Measurements from ENCODE around the gene RILPL2. TPM values are rescaled to one million over a fixed set of nuclear protein-coding genes. Genes with fewer than 3 reads are reported as not detected.
A peak's percentile ranks its signal among the peaks of the same experiment; 100 is the strongest.

The RILPL2 gene
- total and polyA plus RNA-seq, 9 of the 15 experiments (the other 6 are each of a cell fraction or from before 2014, with no cell fraction given) = 0.61 to 5.8 (median 4.3) TPM

DNA sequence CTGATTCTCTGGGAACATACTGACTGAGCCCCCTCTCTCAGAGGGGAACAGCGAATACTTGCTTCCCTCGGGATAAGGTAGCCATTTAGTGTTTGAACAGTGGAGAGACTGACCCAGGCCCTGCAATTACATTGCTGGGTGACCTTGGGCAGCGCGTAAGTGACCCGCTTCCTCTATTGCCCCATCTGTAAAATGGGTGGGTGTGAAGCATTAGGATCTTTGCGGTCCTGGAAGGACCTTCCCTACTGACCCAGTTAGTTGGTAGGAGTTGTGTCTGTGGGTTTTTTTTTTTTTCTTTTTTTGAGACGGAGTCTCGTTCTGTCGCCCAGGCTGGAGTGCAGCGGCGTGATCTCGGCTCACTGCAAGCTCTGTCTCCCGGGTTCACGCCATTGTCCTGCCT is 53.8 kb downstream of the RILPL2 start (continued):
- TF ChIP-seq, protein P1, sequence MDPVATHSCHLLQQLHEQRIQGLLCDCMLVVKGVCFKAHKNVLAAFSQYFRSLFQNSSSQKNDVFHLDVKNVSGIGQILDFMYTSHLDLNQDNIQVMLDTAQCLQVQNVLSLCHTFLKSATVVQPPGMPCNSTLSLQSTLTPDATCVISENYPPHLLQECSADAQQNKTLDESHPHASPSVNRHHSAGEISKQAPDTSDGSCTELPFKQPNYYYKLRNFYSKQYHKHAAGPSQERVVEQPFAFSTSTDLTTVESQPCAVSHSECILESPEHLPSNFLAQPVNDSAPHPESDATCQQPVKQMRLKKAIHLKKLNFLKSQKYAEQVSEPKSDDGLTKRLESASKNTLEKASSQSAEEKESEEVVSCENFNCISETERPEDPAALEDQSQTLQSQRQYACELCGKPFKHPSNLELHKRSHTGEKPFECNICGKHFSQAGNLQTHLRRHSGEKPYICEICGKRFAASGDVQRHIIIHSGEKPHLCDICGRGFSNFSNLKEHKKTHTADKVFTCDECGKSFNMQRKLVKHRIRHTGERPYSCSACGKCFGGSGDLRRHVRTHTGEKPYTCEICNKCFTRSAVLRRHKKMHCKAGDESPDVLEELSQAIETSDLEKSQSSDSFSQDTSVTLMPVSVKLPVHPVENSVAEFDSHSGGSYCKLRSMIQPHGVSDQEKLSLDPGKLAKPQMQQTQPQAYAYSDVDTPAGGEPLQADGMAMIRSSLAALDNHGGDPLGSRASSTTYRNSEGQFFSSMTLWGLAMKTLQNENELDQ (CRISPR knock-in tag; IDR thresholded peaks at IDR 0.05; ENCODE audit: borderline replicate concordance) = no peak
- TF ChIP-seq SUPT5H (IDR thresholded peaks at IDR 0.05) = no peak
- TF ChIP-seq ZNF184 (CRISPR knock-in tag; IDR thresholded peaks at IDR 0.05) = no peak
- no peak for TF ChIP-seq ZNF324 (CRISPR knock-in tag; IDR thresholded peaks at IDR 0.05)
- TF ChIP-seq RUNX1 (IDR thresholded peaks at IDR 0.05; ENCODE audit: low read depth) = no peak
- no peak for TF ChIP-seq NR0B1 (IDR thresholded peaks at IDR 0.05; ENCODE audit: partially characterized antibody)
- TF ChIP-seq ZNF347 (CRISPR knock-in tag; IDR thresholded peaks at IDR 0.05; ENCODE audit: low read depth) = no peak
- TF ChIP-seq KDM1A (IDR thresholded peaks at IDR 0.05) = peak; percentile 63 to 85; a peak in 3 of 4 replicates
- peak; percentile 85 for TF ChIP-seq SMARCA5 (IDR thresholded peaks at IDR 0.05)
- TF ChIP-seq, protein P2, sequence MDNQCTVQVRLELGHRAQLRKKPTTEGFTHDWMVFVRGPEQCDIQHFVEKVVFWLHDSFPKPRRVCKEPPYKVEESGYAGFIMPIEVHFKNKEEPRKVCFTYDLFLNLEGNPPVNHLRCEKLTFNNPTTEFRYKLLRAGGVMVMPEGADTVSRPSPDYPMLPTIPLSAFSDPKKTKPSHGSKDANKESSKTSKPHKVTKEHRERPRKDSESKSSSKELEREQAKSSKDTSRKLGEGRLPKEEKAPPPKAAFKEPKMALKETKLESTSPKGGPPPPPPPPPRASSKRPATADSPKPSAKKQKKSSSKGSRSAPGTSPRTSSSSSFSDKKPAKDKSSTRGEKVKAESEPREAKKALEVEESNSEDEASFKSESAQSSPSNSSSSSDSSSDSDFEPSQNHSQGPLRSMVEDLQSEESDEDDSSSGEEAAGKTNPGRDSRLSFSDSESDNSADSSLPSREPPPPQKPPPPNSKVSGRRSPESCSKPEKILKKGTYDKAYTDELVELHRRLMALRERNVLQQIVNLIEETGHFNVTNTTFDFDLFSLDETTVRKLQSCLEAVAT (IDR thresholded peaks at IDR 0.05) = no peak
- peak; percentile 96 for TF ChIP-seq HDAC2 (IDR thresholded peaks at IDR 0.05)
- no peak for TF ChIP-seq NRF1 (conservative IDR thresholded peaks at IDR 0.05 in 1 of 2, IDR thresholded peaks at IDR 0.05 in 1 of 2)
- no peak for TF ChIP-seq ZEB2 (IDR thresholded peaks at IDR 0.05)
- TF ChIP-seq CXXC5 (CRISPR knock-in tag; IDR thresholded peaks at IDR 0.05) = no peak
- no peak for TF ChIP-seq ZNF830 (CRISPR knock-in tag; IDR thresholded peaks at IDR 0.05)
- no peak for TF ChIP-seq NFRKB (IDR thresholded peaks at IDR 0.05; ENCODE audit: low read depth)
- TF ChIP-seq STAT5B (CRISPR knock-in tag; IDR thresholded peaks at IDR 0.05) = no peak
- TF ChIP-seq E4F1 (CRISPR knock-in tag; IDR thresholded peaks at IDR 0.05; ENCODE audit: borderline replicate concordance) = no peak
- no peak for TF ChIP-seq TFAM (CRISPR knock-in tag; conservative IDR thresholded peaks at IDR 0.05)
- no peak for TF ChIP-seq TEAD1 (CRISPR knock-in tag; IDR thresholded peaks at IDR 0.05)
- TF ChIP-seq BRD9 (IDR thresholded peaks at IDR 0.05; ENCODE audit: low read depth, partially characterized antibody) = peak; percentile 30
- no peak for TF ChIP-seq CHCHD3 (CRISPR knock-in tag; IDR thresholded peaks at IDR 0.05)
- TF ChIP-seq NFXL1 (CRISPR knock-in tag; IDR thresholded peaks at IDR 0.05) = no peak
- TF ChIP-seq ZBTB43 (CRISPR knock-in tag; IDR thresholded peaks at IDR 0.05) = no peak

All from K562 (cell line).